WI38 (cell line): ENCODE data around the gene FRMD5.

Source experiments
- H3K4me3 ChIP-seq: 2 replicates; pipeline ENCODE4 v1.5.1; 2011; ENCODE audit warnings: low read depth, mild to moderate bottlenecking, control low read depth, low read length
- TF ChIP-seq, protein P1 (sequence below): IDR thresholded peaks from 2 replicates; pipeline ENCODE4 v1.5.1; 2012; ENCODE audit warnings: low read depth, mild to moderate bottlenecking, control low read depth, low read length

FRMD5 gene

GRCh38 chr15:44163370-44163769, 31.7 kb downstream of the FRMD5 start:
- no peak overlapping the region for H3K4me3 ChIP-seq
- TF ChIP-seq, protein P1, sequence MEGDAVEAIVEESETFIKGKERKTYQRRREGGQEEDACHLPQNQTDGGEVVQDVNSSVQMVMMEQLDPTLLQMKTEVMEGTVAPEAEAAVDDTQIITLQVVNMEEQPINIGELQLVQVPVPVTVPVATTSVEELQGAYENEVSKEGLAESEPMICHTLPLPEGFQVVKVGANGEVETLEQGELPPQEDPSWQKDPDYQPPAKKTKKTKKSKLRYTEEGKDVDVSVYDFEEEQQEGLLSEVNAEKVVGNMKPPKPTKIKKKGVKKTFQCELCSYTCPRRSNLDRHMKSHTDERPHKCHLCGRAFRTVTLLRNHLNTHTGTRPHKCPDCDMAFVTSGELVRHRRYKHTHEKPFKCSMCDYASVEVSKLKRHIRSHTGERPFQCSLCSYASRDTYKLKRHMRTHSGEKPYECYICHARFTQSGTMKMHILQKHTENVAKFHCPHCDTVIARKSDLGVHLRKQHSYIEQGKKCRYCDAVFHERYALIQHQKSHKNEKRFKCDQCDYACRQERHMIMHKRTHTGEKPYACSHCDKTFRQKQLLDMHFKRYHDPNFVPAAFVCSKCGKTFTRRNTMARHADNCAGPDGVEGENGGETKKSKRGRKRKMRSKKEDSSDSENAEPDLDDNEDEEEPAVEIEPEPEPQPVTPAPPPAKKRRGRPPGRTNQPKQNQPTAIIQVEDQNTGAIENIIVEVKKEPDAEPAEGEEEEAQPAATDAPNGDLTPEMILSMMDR = no peak

- no peak overlapping the region for H3K4me3 ChIP-seq
Observed at GRCh38 chr15:44160796-44161195, 34.3 kb downstream of the FRMD5 start.

DNA sequence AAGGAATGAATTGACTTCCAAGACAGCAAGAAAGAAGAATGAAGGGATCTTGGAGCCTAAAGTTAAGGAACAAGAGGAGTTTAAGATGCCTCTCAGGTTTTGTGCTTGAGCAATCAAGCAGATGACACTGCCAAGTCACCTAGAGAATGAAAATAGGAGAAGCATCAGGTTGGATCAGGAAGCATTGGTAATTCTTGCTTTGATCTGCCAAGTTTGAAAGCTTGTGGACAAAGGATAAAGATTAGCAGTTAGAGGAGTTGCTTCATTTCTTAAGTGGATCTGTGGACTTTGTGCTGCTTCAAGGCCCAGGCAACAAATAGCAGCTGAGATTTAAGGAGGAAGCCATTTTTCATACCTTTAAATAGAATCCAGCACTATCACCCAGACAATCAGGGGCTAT, 35.6 kb downstream of the FRMD5 start:
- H3K4me3 ChIP-seq = no peak overlapping the region
- TF ChIP-seq, protein P1 = no peak

More at GRCh38 chr15:44160796-44161195, 34.3 kb downstream of the FRMD5 start:
- TF ChIP-seq, protein P1 = no peak

DNA sequence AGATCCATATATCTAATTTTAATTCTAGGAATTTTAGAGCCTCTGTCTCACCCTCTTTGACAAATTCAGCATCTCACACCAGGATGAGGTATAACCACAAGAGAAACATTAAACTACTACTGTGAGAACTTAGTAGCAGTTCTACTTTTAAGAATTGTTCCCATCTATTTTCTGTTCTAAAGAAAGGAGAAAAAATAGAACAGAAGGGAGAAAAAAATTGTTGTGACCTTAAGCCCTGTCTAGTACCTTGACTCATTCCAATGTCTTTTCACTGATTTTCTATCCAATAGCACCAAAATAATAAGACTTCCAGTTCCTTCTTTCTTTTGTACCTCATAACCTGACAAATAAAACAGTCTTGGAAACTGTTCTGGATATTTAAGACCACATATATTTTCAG, 37.0 kb downstream of the FRMD5 start:
- TF ChIP-seq, protein P1 = no peak
- H3K4me3 ChIP-seq = no peak overlapping the region

DNA sequence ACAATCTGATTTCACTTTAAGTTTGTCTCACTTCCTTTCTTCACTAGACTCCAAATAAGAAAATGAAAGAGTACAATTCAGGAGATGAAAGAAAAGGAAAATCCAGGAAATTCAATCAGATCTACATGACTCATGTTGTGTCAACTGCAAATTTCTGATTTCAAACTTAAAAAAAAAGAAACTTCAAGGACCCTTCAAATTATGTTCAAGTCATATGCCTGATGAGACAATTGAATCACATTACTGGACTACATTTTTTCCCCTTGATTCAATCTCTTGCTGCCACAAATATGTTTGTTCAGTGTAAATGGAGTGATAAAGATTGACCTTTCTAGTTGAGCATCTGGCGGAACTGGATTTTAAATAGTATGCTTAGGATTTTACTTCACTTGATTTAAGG, 37.4 kb downstream of the FRMD5 start:
- no peak overlapping the region for H3K4me3 ChIP-seq
- TF ChIP-seq, protein P1 = no peak

DNA sequence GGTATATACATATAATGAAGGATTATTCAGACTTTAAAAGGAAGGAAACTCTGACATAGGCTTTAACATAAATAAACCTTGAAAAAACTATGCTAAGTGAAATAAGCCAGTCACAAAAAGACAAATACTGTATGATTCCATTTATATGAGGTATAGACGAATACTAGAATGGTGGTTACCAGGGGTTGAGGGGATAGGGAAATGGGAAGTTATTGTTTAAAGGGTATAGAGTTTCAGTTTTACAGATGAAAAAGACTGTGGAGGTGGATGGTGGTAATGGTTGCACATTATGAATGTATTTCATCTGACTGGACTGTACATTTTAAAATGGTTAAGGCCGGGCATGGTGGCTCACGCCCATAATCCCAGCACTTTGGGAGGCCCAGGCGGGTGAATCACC, 41.7 kb downstream of the FRMD5 start:
- TF ChIP-seq, protein P1 = no peak
- no peak overlapping the region for H3K4me3 ChIP-seq

GRCh38 chr15:44149224-44149623, 45.8 kb downstream of the FRMD5 start:
- TF ChIP-seq, protein P1 = no peak
- no peak overlapping the region for H3K4me3 ChIP-seq
